Spleen (tissue), 7 donors: ENCODE data around the gene CXorf38.

Experiments used
- POLR2A ChIP-seq, 3 donors: fragments of 450-650 bp; IDR thresholded peaks; one replicate each; pipeline ENCODE4 v1.5.1; 2017; ENCODE audit warnings: antibody characterized with exemption in 3 of 3, mild to moderate bottlenecking in 1 of 3
- TF ChIP-seq, protein P1 (sequence below), 11 experiments: fragments of 200-600 bp in 7 of 11; fragments of 450-650 bp in 4 of 11; sonication (generic) in 4 of 11; IDR thresholded peaks in 8 of 11; conservative IDR thresholded peaks in 3 of 11; 1 replicate in 7 of 11; 2 replicates in 4 of 11; pipeline versions ENCODE4 v1.4.0 to v1.8.0; 2016 to 2021; ENCODE audit warnings: antibody characterized with exemption in 11 of 11, inconsistent platforms in 4 of 11, mild to moderate bottlenecking in 1 of 11
- donor health status: DM: no; HTN: no; CAD: no; lungs with moderate emphysema.
- donor health status: DM: no; HTN: no; CAD: no.
- donor health status: DM: no; HTN: no; CAD: no.

DNA sequence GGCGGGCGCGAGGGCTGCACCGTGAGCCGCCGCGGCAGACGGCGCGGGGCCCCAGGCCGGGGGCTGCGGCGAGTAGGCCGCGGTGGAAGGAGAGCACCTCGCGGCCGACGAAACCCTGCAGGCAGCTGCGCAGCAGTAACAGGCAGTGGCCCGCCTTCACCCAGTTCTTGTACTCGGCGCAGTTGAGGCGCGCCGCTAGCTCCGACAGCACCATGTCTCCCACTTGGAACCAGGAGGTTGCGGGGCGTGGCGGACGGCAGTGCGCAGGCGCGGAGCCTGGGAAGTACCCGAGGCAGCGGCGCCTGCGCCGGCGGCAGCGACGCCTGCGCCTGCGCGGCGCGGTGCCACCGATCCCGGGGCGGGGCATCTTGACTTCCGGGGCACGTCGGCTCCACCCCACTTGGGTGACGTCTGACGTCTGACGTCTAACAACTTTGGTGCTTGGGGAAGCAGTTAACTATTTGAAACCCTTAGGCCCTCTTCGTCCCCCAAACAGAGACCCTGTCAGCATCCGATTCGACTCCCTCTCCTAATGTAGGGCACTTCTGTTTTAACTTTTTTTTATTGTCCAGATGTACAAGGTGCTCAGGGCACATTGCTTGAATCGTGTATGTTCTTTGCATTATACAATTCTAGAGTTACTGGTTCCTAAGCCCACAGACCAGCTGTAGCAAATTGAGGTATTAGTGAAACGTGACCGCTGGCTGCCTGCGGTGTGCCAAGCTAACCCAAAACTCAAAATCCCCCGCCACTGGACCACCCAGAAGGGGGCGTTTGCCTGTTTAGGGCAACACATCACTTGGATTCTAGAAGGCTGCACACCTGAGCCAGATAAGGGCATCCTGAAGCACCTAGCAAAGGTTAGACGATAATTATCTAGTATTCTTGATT is at the start of gene CXorf38:
- TF ChIP-seq, protein P1, sequence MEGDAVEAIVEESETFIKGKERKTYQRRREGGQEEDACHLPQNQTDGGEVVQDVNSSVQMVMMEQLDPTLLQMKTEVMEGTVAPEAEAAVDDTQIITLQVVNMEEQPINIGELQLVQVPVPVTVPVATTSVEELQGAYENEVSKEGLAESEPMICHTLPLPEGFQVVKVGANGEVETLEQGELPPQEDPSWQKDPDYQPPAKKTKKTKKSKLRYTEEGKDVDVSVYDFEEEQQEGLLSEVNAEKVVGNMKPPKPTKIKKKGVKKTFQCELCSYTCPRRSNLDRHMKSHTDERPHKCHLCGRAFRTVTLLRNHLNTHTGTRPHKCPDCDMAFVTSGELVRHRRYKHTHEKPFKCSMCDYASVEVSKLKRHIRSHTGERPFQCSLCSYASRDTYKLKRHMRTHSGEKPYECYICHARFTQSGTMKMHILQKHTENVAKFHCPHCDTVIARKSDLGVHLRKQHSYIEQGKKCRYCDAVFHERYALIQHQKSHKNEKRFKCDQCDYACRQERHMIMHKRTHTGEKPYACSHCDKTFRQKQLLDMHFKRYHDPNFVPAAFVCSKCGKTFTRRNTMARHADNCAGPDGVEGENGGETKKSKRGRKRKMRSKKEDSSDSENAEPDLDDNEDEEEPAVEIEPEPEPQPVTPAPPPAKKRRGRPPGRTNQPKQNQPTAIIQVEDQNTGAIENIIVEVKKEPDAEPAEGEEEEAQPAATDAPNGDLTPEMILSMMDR (IDR thresholded peaks at IDR 0.05 in 8 of 11, conservative IDR thresholded peaks at IDR 0.05 in 3 of 11) = no peak
- TF ChIP-seq POLR2A (IDR thresholded peaks at IDR 0.05) = peak in 1 of 3 donors; percentile 29
